ENCODE measurements around the gene RNF111. TPM values are rescaled to one million over a fixed set of nuclear protein-coding genes. Genes with fewer than 3 reads are reported as not detected.

The RNF111 gene
- total RNA-seq (2014; rRNA removed; shearing (Covaris generic)) = 4.6 and 8.8 TPM in 2 replicates

- in situ Hi-C loops (cut with HindIII; ENCODE audit: low sequenced_read_pairs) = no loop called here
- peak; percentile 94 for DNase-seq (ENCODE audit: low spot score)
Measured at GRCh38 chr15:58987491-58988005, at the start of gene RNF111. Gene RNF111 (plus strand): TSS chr15:58987663. CDS start chr15:59030823, 43,160 bp downstream.

GRCh38 chr15:58947179-58947578, 40.3 kb upstream of the RNF111 start:
- in situ Hi-C loops (cut with HindIII; ENCODE audit: low sequenced_read_pairs) = no loop called here
- no peak for DNase-seq (ENCODE audit: low spot score)

GRCh38 chr15:58951388-58952007, 36.0 kb upstream of the RNF111 start:
- in situ Hi-C loops (cut with HindIII; ENCODE audit: low sequenced_read_pairs) = no loop called here
- DNase-seq (ENCODE audit: low spot score) = no peak

GRCh38 chr15:58952751-58953150, 34.7 kb upstream of the RNF111 start:
- no peak for DNase-seq (ENCODE audit: low spot score)
- in situ Hi-C loops (cut with HindIII; ENCODE audit: low sequenced_read_pairs) = no loop called here

GRCh38 chr15:58957101-58957973, 30.1 kb upstream of the RNF111 start:
- in situ Hi-C loops (cut with HindIII; ENCODE audit: low sequenced_read_pairs) = no loop called here
- DNase-seq (ENCODE audit: low spot score) = peak; percentile 49

- no peak for DNase-seq (ENCODE audit: low spot score)
- in situ Hi-C loops (cut with HindIII; ENCODE audit: low sequenced_read_pairs) = no loop called here
Measured at GRCh38 chr15:58958811-58959210, 28.7 kb upstream of the RNF111 start.

GRCh38 chr15:58962136-58962535, 25.3 kb upstream of the RNF111 start:
- no peak for DNase-seq (ENCODE audit: low spot score)
- in situ Hi-C loops (cut with HindIII; ENCODE audit: low sequenced_read_pairs) = no loop called here

- no peak for DNase-seq (ENCODE audit: low spot score)
- in situ Hi-C loops (cut with HindIII; ENCODE audit: low sequenced_read_pairs) = no loop called here
Measured at GRCh38 chr15:58962662-58963565, 24.5 kb upstream of the RNF111 start.

GRCh38 chr15:58966698-58967097, 20.8 kb upstream of the RNF111 start:
- in situ Hi-C loops (cut with HindIII; ENCODE audit: low sequenced_read_pairs) = no loop called here
- DNase-seq (ENCODE audit: low spot score) = no peak

- DNase-seq (ENCODE audit: low spot score) = no peak
- in situ Hi-C loops (cut with HindIII; ENCODE audit: low sequenced_read_pairs) = no loop called here
Measured at GRCh38 chr15:58967479-58967878, 20.0 kb upstream of the RNF111 start.

- in situ Hi-C loops (cut with HindIII; ENCODE audit: low sequenced_read_pairs) = no loop called here
- DNase-seq (ENCODE audit: low spot score) = no peak
Measured at GRCh38 chr15:58977887-58978286, 9.6 kb upstream of the RNF111 start.

GRCh38 chr15:58980351-58980939, 7.0 kb upstream of the RNF111 start:
- DNase-seq (ENCODE audit: low spot score) = peak; percentile 56
- in situ Hi-C loops (cut with HindIII; ENCODE audit: low sequenced_read_pairs) = no loop called here

- DNase-seq (ENCODE audit: low spot score) = no peak
- in situ Hi-C loops (cut with HindIII; ENCODE audit: low sequenced_read_pairs) = no loop called here
Measured at GRCh38 chr15:58981808-58982475, 5.5 kb upstream of the RNF111 start.

GRCh38 chr15:58983261-58983660, 4.2 kb upstream of the RNF111 start:
- no peak for DNase-seq (ENCODE audit: low spot score)
- in situ Hi-C loops (cut with HindIII; ENCODE audit: low sequenced_read_pairs) = no loop called here

GRCh38 chr15:58985443-58985842, 2.0 kb upstream of the RNF111 start:
- in situ Hi-C loops (cut with HindIII; ENCODE audit: low sequenced_read_pairs) = no loop called here
- DNase-seq (ENCODE audit: low spot score) = no peak

- no peak for DNase-seq (ENCODE audit: low spot score)
- in situ Hi-C loops (cut with HindIII; ENCODE audit: low sequenced_read_pairs) = no loop called here
Measured at GRCh38 chr15:58987036-58987435, 427 bp upstream of the RNF111 start.

- in situ Hi-C loops (cut with HindIII; ENCODE audit: low sequenced_read_pairs) = no loop called here
- DNase-seq (ENCODE audit: low spot score) = peak; percentile 54
Measured at GRCh38 chr15:58988006-58988785, 733 bp downstream of the RNF111 start.

- DNase-seq (ENCODE audit: low spot score) = no peak
- in situ Hi-C loops (cut with HindIII; ENCODE audit: low sequenced_read_pairs) = no loop called here
Measured at GRCh38 chr15:58992181-58992580, 4.7 kb downstream of the RNF111 start.
